HEK293T (cell line): Measurements from ENCODE around the gene CEBPB.

Source experiments
- ARNT ChIP-seq: fragments of 450-650 bp; IDR thresholded peaks from 2 replicates; pipeline ENCODE4 v1.6.1; 2017; ENCODE audit warnings: mild to moderate bottlenecking
- BHLHE40 ChIP-seq: fragments of 450-650 bp; IDR thresholded peaks from 2 replicates; pipeline ENCODE4 v1.6.1; 2016; ENCODE audit warnings: mild to moderate bottlenecking, moderate library complexity, borderline replicate concordance
- FOXM1 ChIP-seq: fragments of 450-650 bp; IDR thresholded peaks from 2 replicates; pipeline ENCODE4 v1.6.1; 2017; ENCODE audit warnings: mild to moderate bottlenecking, borderline replicate concordance
- HDGF ChIP-seq: fragments of 450-650 bp; IDR thresholded peaks from 2 replicates; pipeline ENCODE4 v1.6.1; 2017; ENCODE audit warnings: antibody characterized with exemption, borderline replicate concordance
- L3MBTL2 ChIP-seq: fragments of 450-650 bp; conservative IDR thresholded peaks from 2 replicates; pipeline ENCODE4 v1.6.1; 2016; ENCODE audit warnings: mild to moderate bottlenecking
- PKNOX1 ChIP-seq: fragments of 450-650 bp; IDR thresholded peaks from 2 replicates; pipeline ENCODE4 v1.6.1; 2016
- SUZ12 ChIP-seq: fragments of 450-650 bp; IDR thresholded peaks from 2 replicates; pipeline ENCODE4 v1.6.1; 2016; ENCODE audit warnings: mild to moderate bottlenecking
- ZNF384 ChIP-seq: fragments of 450-650 bp; IDR thresholded peaks from 2 replicates; pipeline ENCODE4 v1.6.1; 2016

- TF ChIP-seq SUZ12, result no peak
- no peak for TF ChIP-seq HDGF
- TF ChIP-seq ARNT, result no peak
- TF ChIP-seq PKNOX1, result no peak
- TF ChIP-seq ZNF384, result no peak
- no peak for TF ChIP-seq L3MBTL2
- TF ChIP-seq FOXM1, result no peak
- TF ChIP-seq BHLHE40, result no peak
Measured at GRCh38 chr20:50182346-50182745, 8.3 kb upstream of the CEBPB start.
